Measurements from ENCODE around the gene AQP11.
A peak's percentile ranks its signal among the peaks of the same experiment; 100 is the strongest.
"Not testable (repeated sequence)": the region's sequence is repeated elsewhere in the genome, so short reads cannot be mapped to it uniquely, and the experiment has no call there.

Gene AQP11

GRCh38 chr11:77592727-77593126 lies 3.0 kb downstream of the AQP11 start:
- no peak for DNase-seq (ENCODE audit: low read depth in 2 of 2, low spot score in 1 of 2)

- DNase-seq (ENCODE audit: low read depth in 2 of 2, low spot score in 1 of 2) = no peak
These were observed 4.1 kb downstream of the AQP11 start for GRCh38 chr11:77593883-77594282.

DNA sequence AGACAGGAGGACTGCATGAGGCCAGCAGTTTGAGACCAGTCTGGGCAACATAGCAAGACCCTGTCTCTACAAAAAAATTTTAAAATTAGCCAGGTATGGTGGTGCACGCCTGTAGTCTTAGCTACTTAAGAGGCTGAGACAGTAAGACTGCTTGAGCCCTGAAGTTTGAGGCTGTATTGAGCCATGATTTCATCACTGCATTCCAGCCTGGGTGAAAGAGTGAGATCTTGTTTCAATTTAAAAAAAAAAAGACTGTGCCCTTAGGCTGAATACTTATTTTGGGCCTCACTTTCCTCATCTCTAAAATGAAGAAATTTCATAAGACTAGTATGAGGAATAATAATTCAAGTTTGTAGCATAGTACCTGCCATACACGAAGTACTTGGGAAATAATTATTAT lies 6.9 kb downstream of the AQP11 start:
- no peak for DNase-seq (ENCODE audit: low read depth in 2 of 2, low spot score in 1 of 2)

GRCh38 chr11:77598195-77598594 lies 8.4 kb downstream of the AQP11 start:
- DNase-seq (ENCODE audit: low read depth in 2 of 2, low spot score in 1 of 2) = no peak

DNA sequence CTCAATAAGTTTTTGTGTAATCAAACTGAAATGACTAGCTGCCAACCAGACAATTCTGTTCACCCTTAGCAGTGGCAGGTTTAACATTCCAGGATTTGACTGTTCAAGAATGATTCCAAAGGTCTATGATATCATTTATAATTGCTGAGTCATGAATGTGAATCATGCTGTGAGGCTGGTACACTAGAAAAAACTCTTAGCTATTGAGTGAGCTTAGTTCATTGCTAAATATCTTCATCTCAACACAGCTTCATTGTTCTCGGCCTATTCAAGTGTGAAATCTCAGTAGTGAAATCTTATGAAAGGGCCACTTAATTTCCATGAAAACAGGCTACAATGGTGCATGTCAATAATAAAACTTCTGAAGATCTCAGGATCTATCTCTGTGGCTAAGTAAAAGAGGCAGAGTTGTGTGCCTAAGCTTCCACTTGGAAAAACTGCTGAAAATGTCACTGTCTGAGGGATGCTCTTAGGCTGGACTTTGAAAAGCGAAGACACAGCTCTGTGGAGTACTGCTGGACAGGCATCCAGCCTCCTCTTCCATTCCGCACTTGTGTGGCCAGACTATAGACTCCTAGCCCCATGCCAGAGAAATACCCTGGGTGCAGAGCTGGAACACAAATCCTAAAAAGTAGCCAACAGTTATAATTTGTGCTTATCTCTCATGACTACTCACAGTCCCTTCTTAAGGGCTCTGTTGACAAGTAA lies 12.8 kb downstream of the AQP11 start:
- DNase-seq (ENCODE audit: low read depth in 2 of 2, low spot score in 1 of 2) = no peak

- no peak for DNase-seq (ENCODE audit: low read depth in 2 of 2, low spot score in 1 of 2)
These were observed 14.5 kb downstream of the AQP11 start for GRCh38 chr11:77604281-77604680.

DNA sequence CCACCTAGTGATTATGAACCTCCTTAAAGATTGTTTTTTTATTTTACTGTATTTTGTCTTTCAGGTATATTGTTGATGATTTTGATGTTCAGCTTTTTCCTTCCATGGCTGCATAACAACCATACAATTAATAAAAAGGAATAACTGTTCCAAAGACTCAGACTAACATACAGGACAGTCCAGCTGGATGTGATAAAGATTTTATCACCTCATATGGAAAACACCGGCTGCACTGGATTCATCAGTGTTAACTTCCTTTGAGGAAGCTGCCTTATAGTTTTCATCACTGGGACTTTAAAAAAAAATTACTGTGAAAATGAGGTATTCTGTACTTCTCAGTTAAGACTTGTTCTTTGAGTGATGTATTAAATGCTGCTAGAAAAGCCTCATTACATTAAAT lies 19.5 kb downstream of the AQP11 start:
- no peak for DNase-seq (ENCODE audit: low read depth in 2 of 2, low spot score in 1 of 2)

- no peak for DNase-seq (ENCODE audit: low read depth in 2 of 2, low spot score in 1 of 2)
These were observed 22.2 kb downstream of the AQP11 start for GRCh38 chr11:77611921-77612320.

GRCh38 chr11:77617892-77618291 lies 28.1 kb downstream of the AQP11 start:
- DNase-seq (ENCODE audit: low read depth in 2 of 2, low spot score in 1 of 2) = no peak

GRCh38 chr11:77619576-77620198 lies 29.9 kb downstream of the AQP11 start:
- no peak for DNase-seq (ENCODE audit: low read depth in 2 of 2, low spot score in 1 of 2)

DNA sequence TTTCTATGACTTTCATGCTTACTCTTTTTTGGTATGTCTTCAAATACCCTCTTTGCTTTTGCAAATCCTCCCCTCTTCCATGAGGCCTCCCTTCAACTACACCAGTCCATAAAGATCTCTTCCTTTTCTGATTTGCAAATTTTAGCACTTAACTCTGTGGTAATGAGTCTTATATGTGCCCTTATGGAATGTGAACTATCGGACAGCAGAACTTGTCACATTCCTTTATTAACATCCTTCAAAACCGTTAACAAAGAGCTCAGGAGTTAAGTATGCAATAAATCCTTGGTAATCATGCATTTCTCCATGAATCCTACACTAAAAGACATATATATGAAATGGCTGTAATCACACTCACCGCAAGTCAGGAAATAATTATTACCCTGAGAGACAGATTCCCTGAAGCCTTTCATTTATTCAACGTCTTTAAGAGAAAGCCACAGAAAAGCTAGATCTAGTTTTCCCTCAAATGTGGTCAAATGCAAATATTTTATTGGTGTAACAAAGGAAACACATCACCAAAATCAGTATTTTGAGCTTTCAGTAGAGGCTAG lies 40.5 kb downstream of the AQP11 start:
- DNase-seq (ENCODE audit: low read depth in 2 of 2, low spot score in 1 of 2) = no peak

- DNase-seq (ENCODE audit: low read depth in 2 of 2, low spot score in 1 of 2) = not testable (repeated sequence)
These were observed 44.2 kb downstream of the AQP11 start for GRCh38 chr11:77633926-77634325.

- no peak for DNase-seq (ENCODE audit: low read depth in 2 of 2, low spot score in 1 of 2)
These were observed 47.1 kb downstream of the AQP11 start for GRCh38 chr11:77636731-77637344.

DNA sequence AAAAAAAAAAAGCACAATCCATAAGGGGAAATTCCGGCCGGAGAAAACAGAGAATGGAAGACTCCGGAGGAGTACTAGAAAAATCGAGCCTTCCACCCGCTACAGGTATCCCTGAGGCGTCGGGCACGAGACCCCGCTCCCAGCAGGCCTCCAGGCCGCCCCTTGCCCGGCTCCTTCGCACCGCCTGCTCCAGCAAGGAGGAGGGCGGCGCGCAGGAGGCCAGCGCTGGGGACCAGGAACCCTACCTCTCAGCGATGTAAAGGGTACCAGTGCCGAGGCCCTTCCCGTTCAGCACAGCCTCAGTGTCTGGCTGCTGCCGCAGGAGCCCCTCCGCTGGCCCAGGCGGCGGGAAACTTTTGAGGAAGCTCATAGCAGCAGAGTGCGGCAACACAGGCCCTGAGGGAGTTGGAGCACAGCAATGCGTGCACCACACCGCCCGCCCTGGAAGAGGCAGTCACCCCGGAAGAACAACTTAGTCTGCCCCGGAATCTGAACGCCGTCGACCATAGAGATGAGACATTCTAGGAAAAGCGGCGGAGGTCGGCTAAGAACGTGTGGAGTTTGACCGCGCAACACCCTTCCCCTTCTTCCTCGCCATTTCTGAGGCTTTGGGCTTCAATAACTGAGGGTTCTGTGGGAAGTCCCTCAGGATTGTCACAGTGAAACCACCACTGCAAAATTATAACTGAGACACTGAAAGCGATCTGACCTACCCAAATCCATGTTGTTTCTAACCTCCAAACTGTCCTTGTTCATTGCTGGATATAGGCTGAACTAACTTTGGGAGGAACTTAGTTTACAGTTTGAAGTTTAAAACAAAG lies 47.8 kb downstream of the AQP11 start, which contains the start of gene CLNS1A:
Gene CLNS1A (minus strand): TSS at position 450 of the 821 bp plus-strand sequence. CDS start 80 bp downstream, at position 370.
- peak; percentile 50 to 57 for DNase-seq (ENCODE audit: low read depth in 2 of 2, low spot score in 1 of 2)

- DNase-seq (ENCODE audit: low read depth in 2 of 2, low spot score in 1 of 2) = no peak
These were observed 52.5 kb downstream of the AQP11 start for GRCh38 chr11:77642228-77642627.

DNA sequence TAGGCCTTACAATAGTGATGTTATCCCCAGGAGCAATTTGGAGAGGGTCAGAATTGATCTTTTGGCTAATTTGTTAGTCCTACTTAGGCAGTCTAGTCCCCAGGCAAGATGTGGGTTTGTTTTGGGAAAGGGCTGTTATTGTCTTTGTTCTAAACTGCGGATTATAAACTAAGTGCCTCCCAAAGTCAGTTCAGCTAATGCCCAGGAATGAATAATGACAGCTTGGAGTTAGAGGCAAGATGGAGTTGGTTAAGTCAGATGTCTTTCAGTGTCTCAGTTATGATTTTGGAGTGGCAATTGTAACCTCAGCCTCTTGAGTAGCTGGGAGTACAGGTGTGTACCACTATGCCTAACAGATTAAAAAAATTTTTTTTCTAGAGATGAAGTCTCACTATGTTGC lies 55.1 kb downstream of the AQP11 start:
- DNase-seq (ENCODE audit: low read depth in 2 of 2, low spot score in 1 of 2) = no peak

DNA sequence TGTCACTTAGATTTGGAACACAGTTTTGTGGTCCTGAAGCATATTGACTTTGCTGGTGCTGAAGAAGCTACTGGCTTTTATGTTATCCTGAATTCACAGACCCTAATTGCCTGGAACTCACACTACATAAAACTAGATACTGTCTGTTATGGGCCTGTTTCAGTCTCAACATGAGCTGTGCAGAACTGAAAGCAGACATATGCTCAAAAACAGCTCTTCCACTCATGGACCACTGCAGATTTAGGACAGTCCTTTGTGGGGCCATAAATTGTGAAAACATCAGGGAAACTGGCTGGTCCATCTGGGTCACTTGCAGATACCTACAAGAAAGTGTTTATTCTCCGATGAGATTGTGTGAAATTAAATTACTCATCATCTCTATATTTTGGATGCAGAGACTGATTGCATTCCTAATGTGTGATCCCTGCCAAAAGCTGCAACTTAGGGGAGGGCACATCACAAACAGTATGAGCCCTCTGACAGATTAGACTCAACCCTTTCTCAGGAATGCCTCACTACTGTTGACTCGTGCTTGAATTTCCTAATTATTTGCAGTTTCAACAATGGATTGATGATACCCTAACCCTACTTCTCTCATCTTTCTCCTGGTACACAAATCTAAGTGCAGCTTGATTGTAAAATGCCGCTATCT lies 58.0 kb downstream of the AQP11 start:
- no peak for DNase-seq (ENCODE audit: low read depth in 2 of 2, low spot score in 1 of 2)

GRCh38 chr11:77650123-77650522 lies 60.4 kb downstream of the AQP11 start:
- no peak for DNase-seq (ENCODE audit: low read depth in 2 of 2, low spot score in 1 of 2)

GRCh38 chr11:77654770-77655434 lies 65.1 kb downstream of the AQP11 start:
- no peak for DNase-seq (ENCODE audit: low read depth in 2 of 2, low spot score in 1 of 2)

DNA sequence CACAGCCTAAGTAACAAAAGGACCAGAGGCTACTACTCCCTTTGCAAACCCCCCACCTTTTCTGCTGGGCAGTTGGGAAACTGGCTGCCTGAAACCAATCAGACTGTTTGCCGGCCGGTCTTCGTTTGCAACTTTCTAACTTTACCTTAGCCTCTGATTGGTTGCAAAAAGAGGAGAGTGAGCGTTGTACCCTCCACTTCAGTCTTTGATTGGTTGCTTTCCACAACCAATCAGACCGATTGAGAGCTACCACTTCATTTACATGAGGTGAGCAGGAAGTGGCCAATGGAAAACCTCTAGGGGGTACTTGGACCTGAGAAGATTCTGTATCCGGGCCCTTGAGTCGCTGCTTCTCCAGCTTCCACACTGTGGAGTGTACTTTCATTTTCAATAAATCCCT lies 66.6 kb downstream of the AQP11 start:
- DNase-seq (ENCODE audit: low read depth in 2 of 2, low spot score in 1 of 2) = no peak
